ENCODE results near the gene SLC7A6OS. TPM values are rescaled to one million over a fixed set of nuclear protein-coding genes. Genes with fewer than 3 reads are reported as not detected.

SLC7A6OS gene
- total RNA-seq, 1 donor, result 12.4 TPM

- no peak for DNase-seq (ENCODE audit: low read depth in 2 of 3, low spot score in 2 of 3)
Observed at GRCh38 chr16:68283346-68283745, 27.4 kb downstream of the SLC7A6OS start.

GRCh38 chr16:68282064-68282452 lies 28.7 kb downstream of the SLC7A6OS start:
- DNase-seq (ENCODE audit: low read depth in 2 of 3, low spot score in 2 of 3), result no peak

DNA sequence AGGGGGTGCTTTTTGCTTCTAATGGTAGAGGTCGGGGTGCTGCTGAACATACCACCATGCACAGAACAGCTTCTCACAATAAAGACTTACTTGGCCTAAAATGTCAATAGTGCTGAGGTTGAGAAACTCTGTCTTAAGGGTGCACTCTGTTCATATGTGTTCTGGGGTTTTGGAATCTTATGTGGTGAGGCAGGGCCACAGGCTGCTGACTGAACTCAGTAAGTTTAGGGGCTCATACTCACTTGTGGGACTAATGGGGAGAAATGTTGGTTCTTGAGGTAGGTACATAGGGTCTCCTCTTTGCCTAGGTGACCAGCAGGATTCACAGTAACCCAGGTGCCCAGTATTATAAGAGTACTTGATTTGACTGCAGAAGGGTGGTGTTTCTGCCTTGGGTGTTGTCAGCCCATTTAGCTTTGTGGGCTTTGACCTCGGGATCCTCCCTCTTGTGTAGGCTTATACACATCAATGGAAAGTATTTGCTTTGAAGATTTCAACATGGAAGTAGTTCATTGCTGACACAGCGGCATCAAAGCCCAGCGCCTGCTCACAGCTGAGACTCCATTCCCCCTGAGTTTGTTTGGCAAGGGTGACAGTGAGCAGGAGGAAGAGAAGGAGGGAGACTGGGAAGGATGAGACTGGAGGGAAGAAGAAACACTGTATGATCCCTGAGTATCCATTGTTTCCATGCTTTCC lies 29.2 kb downstream of the SLC7A6OS start:
- no peak for DNase-seq (ENCODE audit: low read depth in 2 of 3, low spot score in 2 of 3)

GRCh38 chr16:68279726-68280558 lies 30.8 kb downstream of the SLC7A6OS start:
- no peak for DNase-seq (ENCODE audit: low read depth in 2 of 3, low spot score in 2 of 3)

GRCh38 chr16:68276223-68276622 lies 34.5 kb downstream of the SLC7A6OS start:
- no peak for DNase-seq (ENCODE audit: low read depth in 2 of 3, low spot score in 2 of 3)

DNA sequence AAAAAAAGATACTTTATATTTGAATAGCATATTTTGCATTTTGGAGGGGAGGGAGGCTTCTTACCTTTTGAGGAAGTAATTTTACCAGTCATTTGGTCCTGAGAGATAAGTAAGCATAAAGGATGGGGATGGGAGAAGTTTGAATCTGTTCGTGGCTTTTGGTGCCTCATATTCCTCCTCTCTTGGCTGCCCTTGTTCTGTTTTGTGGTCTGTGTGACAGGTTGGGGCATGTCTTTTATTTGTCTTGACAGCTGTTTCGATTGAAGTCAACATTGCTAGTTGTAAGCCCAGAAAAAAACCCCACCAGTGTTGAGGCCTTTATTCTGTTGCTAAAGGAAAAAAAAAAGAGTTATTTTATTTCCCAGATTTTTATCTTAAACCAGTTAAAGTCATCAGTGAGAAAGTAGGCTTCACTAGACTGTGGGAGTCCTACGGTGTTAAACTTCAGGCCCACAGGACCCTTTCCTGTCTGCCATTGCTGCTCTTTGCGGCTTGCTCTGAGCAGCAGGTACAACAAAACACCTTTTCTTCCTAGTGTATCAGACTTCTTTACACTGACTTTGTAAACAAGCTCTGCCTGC lies 35.0 kb downstream of the SLC7A6OS start:
- peak in 2 of 3 donors; percentile 39 to 74 for DNase-seq (ENCODE audit: low read depth in 2 of 3, low spot score in 2 of 3)

- no peak for DNase-seq (ENCODE audit: low read depth in 2 of 3, low spot score in 2 of 3)
Observed at GRCh38 chr16:68274441-68274840, 36.3 kb downstream of the SLC7A6OS start.

GRCh38 chr16:68273896-68274295 lies 36.9 kb downstream of the SLC7A6OS start:
- DNase-seq (ENCODE audit: low read depth in 2 of 3, low spot score in 2 of 3), result no peak

DNA sequence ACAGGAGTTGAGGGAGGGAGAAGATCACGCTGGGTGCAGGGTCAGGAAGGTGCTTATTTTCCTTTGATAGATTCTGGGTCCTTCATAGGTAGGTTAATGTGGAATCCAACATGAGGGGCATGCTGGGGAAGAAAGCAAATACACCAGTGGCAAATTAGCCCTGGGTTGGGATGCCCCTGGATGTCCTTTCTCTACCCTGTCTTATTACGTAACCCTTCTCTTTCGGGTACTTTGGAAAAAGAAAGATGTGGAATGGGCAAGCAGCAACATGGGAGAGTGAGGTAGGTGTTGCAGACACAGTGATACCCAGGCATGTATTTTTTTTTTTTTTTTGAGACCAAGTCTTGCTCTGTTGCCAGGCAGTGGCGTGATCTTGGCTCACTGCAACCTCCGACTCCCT lies 37.3 kb downstream of the SLC7A6OS start:
- no peak for DNase-seq (ENCODE audit: low read depth in 2 of 3, low spot score in 2 of 3)

DNA sequence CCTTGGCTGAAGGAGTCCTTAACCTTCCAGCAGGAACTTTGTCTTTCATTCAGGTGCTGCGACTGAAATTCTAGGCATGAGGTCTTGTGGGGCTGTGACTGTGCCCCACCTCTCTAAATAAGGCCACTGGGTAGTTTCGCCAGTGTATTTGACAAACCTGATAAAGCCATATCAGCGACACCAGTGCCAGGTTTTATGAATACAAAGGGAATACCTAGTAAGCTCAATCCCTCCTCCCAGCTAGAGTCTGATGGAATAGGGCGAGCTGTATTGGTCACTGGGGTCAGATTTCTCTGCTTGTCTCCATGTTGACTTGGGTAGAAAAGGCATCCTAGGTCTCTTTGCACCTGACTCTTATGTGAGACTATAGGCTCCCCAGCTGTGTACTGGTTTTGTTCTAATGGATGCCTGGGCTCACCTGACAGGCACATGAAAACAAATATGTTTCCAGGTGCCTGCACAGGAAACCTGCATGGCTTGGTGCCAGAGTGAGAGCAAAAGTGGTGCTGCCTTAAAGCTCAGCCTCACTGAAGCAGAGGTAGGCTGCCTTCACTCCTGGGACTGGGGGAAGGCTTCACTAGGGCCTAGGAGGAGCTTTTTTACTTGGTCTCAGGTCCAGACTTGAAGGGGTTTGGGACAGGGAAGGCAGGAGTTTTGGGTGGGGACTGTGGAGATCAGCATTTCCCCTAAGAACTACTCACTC lies 38.1 kb downstream of the SLC7A6OS start:
- DNase-seq (ENCODE audit: low read depth in 2 of 3, low spot score in 2 of 3), result peak in 1 of 3 donors; percentile 52

DNA sequence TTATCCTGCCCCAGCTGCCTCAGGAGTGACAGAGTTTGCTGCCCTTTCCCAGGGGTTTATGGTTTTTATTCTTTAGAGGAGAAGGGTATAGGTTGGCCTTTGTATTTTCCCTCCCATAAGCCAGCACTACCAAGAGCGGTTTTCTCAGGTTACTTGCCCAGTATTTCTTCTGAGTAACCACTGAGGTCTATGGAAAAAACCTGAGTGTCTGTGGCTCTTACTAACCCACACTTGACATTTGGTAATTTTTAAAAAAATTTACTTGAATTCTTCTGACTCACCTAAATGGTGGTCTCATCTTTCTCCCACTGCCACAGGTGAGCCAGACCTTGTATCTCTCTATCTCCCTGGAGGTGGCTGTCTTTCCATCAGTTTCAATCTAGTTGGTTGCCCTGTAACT lies 40.4 kb downstream of the SLC7A6OS start:
- no peak for DNase-seq (ENCODE audit: low read depth in 2 of 3, low spot score in 2 of 3)

GRCh38 chr16:68269793-68270192 lies 41.0 kb downstream of the SLC7A6OS start:
- no peak for DNase-seq (ENCODE audit: low read depth in 2 of 3, low spot score in 2 of 3)

DNA sequence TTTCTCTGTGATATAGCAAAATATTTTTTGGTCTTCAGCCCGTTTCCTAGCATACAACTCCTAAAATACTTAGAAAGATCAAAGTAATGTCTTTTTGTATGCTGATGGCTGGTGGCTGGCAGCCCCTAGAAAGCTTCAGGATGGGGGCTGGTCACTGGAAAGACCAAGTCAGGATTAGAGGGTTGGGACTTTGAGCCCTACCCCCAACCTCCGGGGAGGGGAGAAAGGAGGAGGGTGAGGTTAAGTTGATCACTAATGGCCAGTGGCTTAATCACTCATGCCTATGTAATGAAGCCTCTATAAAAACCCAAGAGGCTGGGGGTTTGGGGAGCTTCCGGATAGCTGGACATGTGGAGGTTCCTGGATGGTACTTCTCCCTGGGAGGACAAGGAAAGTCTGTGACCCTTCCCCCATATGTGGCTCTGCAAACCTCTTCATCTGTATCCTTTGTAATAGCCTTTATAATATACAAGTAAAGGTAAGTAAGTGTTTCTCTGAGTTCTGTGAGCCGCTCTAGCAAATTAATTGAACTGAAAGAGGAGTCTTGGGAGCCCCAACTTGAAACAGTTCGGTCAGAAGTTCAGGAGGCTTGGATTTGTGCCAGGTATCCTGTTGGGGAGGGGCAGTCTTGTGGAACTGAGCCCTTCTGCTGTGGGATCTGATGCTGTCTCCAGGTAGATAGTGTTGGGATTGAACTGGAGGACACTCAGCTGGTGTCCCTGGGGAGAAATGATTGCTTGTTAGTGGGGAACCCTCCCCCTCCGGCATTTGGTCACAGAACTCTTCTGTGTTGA lies 42.9 kb downstream of the SLC7A6OS start:
- no peak for DNase-seq (ENCODE audit: low read depth in 2 of 3, low spot score in 2 of 3)

DNA sequence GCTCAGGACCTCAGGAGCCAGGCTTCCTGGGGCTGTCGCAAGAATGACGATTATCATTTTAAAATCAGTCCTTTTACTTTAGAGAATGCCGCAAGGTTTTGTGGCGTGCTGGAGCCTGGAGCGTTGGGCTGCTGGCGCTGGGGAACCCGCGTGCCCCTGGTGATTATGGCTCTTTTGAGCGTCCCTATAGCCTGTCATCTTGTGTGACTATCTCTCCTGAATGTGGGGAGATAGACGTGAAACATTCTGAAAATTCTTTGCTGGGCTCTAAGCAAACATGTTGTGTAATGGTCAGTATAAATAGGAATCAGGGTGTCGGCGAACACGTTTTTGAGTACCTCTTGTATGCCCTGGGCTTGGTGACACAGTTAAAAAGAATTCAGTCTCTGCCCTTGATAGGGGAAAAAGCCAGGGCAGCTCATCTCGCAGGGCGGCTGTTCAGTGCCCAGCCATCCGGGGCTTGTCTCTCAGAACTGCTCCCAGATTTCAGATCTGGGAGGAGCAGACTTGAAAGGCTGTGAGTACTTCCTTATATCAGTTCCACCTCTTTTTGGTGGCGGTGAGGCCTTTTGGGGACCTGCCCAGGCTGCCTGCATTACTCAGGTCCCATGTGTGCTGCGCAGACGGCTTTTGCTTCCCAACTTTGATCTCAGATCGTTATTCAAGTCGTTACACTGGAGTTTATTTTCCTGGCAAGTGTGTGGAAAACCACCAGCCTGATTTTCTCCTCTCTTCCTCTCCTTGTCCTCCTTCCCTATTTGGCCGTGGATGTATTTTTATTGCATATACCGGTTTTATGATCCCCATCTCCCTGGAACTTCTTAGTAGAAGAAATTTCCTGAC lies 45.4 kb downstream of the SLC7A6OS start:
- peak in 1 of 3 donors; percentile 41 for DNase-seq (ENCODE audit: low read depth in 2 of 3, low spot score in 2 of 3)

DNA sequence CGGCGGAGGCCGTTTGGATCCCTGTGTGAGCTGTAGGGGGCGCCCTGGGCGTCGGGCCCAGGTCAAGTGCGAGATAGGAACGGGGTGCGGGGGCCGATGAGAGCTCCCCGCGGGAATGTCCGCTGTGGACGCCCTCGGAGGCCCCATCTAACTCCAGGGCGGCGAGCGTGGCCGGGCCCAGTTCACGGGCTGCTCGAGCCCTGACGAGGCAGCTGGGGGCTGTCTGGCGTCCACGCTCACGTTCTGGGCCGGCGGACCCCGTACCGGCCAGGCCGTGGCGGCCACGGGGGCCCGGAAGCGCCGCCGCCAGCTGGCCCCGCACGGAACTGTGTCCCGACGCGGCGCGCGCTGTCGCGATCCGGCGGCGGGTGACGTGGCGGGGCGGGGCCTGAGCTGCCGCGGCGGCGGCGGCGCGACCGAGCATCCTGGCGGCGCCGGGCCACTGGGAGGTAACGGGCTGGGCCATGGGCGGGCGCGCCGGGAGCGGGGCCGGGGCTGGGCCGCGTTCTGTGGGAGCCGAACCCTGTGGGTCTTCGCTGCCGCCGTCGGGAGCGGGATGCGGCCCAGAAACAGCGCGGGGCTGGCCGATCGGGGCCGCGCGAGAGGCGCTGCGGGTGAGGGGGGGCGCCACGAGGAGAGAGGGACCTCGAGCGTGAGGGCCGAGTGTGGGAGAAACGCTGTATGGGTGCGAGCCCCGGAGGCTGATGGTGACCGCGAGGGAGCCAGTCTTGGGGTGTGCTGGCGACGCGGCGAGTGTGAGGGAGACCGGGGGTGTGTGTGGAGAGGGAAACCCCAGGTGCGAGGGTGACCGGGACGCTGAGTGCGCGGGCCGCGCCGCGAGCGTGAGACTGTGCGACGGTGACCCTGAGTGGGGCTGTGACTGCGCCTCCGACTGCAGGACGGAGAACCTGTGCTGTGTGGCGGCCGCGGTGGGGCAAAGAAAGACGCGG lies 46.3 kb downstream of the SLC7A6OS start, which contains the start of gene SLC7A6:
SLC7A6 (plus strand) TSS at position 399 of the 950 bp plus-strand sequence. CDS start 10,201 bp downstream, outside the sequence.
- peak in 2 of 3 donors; percentile 77 to 80 for DNase-seq (ENCODE audit: low read depth in 2 of 3, low spot score in 2 of 3)

DNA sequence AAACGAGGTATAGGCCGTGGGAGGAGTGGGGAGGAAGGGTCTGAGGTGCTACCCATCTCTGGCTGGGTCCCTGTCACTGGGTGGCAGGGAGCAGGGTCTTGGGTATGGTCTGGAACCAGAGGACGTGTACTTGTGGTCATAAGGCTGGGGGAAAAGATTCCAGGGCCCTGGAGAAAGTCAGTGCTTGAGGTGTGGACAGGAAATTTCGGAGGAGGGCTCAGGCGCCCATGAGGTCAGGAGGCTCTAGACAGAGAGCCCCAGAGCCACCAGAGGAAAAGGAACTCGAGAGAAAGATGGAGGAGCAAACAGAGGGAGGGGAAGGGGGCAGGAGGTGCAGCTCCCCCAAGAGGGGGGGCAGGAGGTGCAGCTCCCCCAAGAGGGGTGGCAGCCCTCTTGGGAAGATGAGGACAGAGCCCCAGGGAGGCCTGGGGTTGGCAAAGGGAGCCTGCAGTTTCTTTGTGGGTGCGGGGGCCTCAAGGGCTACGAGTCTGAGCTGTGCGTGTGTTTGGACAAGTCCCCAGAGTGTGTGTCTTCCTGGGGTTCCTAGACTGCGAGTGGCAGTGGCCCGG lies 47.1 kb downstream of the SLC7A6OS start:
- DNase-seq (ENCODE audit: low read depth in 2 of 3, low spot score in 2 of 3), result no peak

- DNase-seq (ENCODE audit: low read depth in 2 of 3, low spot score in 2 of 3), result no peak
Observed at GRCh38 chr16:68259007-68259825, 51.5 kb downstream of the SLC7A6OS start.
